B cell (primary cell): Measurements from ENCODE around the gene CACTIN. TPM values are rescaled to one million over a fixed set of nuclear protein-coding genes. Genes with fewer than 3 reads are reported as not detected.

Experiments
- ATAC-seq: fragments of 200-7000 bp; cut with Tn5 transposase; one replicate; pipeline ENCODE4 v1.10.0; 2021; ENCODE audit warnings: low read depth, mild to moderate bottlenecking, moderate number of reproducible peaks, moderate library complexity
- CTCF ChIA-PET: fragments of 350-600 bp; sonication (Branson Sonifier 250); formaldehyde crosslinking; loops from one replicate; lab custom pipeline; 2021; ENCODE audit warnings: antibody characterized with exemption, inconsistent platforms; lab: Charles Lee
- POLR2A ChIA-PET: fragments of 350-600 bp; sonication (Branson Sonifier 250); formaldehyde crosslinking; loops from one replicate; lab custom pipeline; 2021; ENCODE audit warnings: antibody characterized with exemption; lab: Charles Lee
- DNase-seq: peaks from one replicate; pipeline ENCODE4 v3.0.0; 2013
- H2AFZ ChIP-seq: 2 replicates; pipeline ENCODE4 v1.6.1; 2012; ENCODE audit warnings: mild to moderate bottlenecking, low read depth, low read length; ENCODE audit not compliant: insufficient read depth, poor library complexity, severe bottlenecking
- H3K27ac ChIP-seq, 2 donors: 1 replicate in 1 of 2; 2 replicates in 1 of 2; pipeline ENCODE4 v1.5.1; 2012 to 2013; ENCODE audit warnings: low read length in 2 of 2, mild to moderate bottlenecking in 2 of 2, moderate library complexity in 1 of 2
- H3K27me3 ChIP-seq, 4 experiments: fragments of 200-600 bp in 1 of 4; sonication (generic) in 1 of 4; replicated peaks in 1 of 4; 1 replicate in 2 of 4; 2 replicates in 2 of 4; pipeline versions ENCODE4 v1.6.1 to v1.7.0; 2013 to 2016; ENCODE audit warnings: low read length in 3 of 4, mild to moderate bottlenecking in 2 of 4, mixed read lengths in 1 of 4, moderate library complexity in 1 of 4; ENCODE audit not compliant: insufficient read depth in 4 of 4, control insufficient read depth in 3 of 4; ENCODE audit errors: control extremely low read depth in 1 of 4
- H3K36me3 ChIP-seq, 2 experiments: replicated peaks in 1 of 2; 1 replicate in 1 of 2; 2 replicates in 1 of 2; pipeline versions ENCODE4 v1.6.1 to v1.7.1; 2013; ENCODE audit warnings: low read length in 1 of 2; ENCODE audit not compliant: insufficient read depth in 2 of 2, control insufficient read depth in 1 of 2; ENCODE audit errors: control extremely low read depth in 1 of 2, extremely low read depth in 1 of 2
- H3K4me1 ChIP-seq, 2 donors: fragments of 200-600 bp in 1 of 2; sonication (generic) in 1 of 2; 1 replicate in 1 of 2; 2 replicates in 1 of 2; pipeline versions ENCODE4 v1.5.1 to v1.6.1; 2013 to 2017; ENCODE audit warnings: low read length in 2 of 2; ENCODE audit not compliant: control insufficient read depth in 2 of 2, insufficient read depth in 2 of 2
- H3K4me2 ChIP-seq: replicated peaks from 2 replicates; pipeline ENCODE3; 2012; ENCODE audit warnings: mild to moderate bottlenecking, low read depth, low read length; ENCODE audit not compliant: poor library complexity, severe bottlenecking
- H3K4me3 ChIP-seq, 5 experiments: fragments of 200-600 bp in 1 of 5; sonication (generic) in 1 of 5; 1 replicate in 3 of 5; 2 replicates in 2 of 5; pipeline versions ENCODE4 v1.5.1 to v1.7.0; 2011 to 2016; ENCODE audit warnings: low read length in 4 of 5, mild to moderate bottlenecking in 4 of 5, low read depth in 2 of 5, control low read depth in 1 of 5, moderate library complexity in 1 of 5; ENCODE audit not compliant: insufficient read depth in 1 of 5; ENCODE audit errors: control extremely low read depth in 1 of 5, extremely low read depth in 1 of 5
- H3K79me2 ChIP-seq: fragments of 200-600 bp; sonication (generic); one replicate; pipeline ENCODE4 v1.6.0; 2016; ENCODE audit warnings: low read length; ENCODE audit not compliant: control insufficient read depth, insufficient read depth
- H3K9ac ChIP-seq: fragments of 200-600 bp; sonication (generic); 2 replicates; pipeline ENCODE4 v1.6.1; 2017; ENCODE audit warnings: mild to moderate bottlenecking, low read length, moderate library complexity
- H3K9me3 ChIP-seq, 3 donors: one replicate each; pipeline versions ENCODE4 v1.6.1 to v1.7.1; 2013; ENCODE audit warnings: low read length in 2 of 3; ENCODE audit not compliant: control insufficient read depth in 2 of 3, insufficient read depth in 1 of 3; ENCODE audit errors: control extremely low read depth in 1 of 3
- H4K20me1 ChIP-seq: 2 replicates; pipeline ENCODE4 v1.6.0; 2012; ENCODE audit warnings: mild to moderate bottlenecking, low read length; ENCODE audit not compliant: insufficient read depth, control insufficient read depth, poor library complexity, severe bottlenecking
- H3K27ac Mint-ChIP-seq: one replicate; pipeline ENCODE4 v1.8.0; 2021; ENCODE audit warnings: mixed read lengths
- H3K27me3 Mint-ChIP-seq: one replicate; pipeline ENCODE4 v1.8.0; 2021; ENCODE audit warnings: mixed read lengths
- H3K4me1 Mint-ChIP-seq: one replicate; pipeline ENCODE4 v1.8.0; 2021; ENCODE audit warnings: mixed read lengths
- H3K4me3 Mint-ChIP-seq: one replicate; pipeline ENCODE4 v1.8.0; 2021; ENCODE audit warnings: mixed read lengths
- H3K9me3 Mint-ChIP-seq: one replicate; pipeline ENCODE4 v1.8.0; 2022; ENCODE audit warnings: mixed read lengths; ENCODE audit not compliant: insufficient read depth
- EZH2 ChIP-seq: IDR thresholded peaks from 2 replicates; pipeline ENCODE4 v1.6.1; 2012; ENCODE audit warnings: borderline replicate concordance, low read depth, mild to moderate bottlenecking, moderate library complexity, low read length; ENCODE audit not compliant: insufficient read depth, poor library complexity, severe bottlenecking
- WGBS: methylation state at CpG from one replicate; pipeline ENCODE4 v1.1.5; 2013; ENCODE audit warnings: missing lambda C conversion rate; ENCODE audit not compliant: insufficient coverage; 5-methylcytosine and 5-hydroxymethylcytosine counted together
- intact Hi-C: fragments of 100-400 bp; cut with micrococcal nuclease; formaldehyde crosslinking; loops from one replicate; pipeline ENCODE4 v1.10.0; 2022
- polyA plus RNA-seq: library from polyadenylated mRNA; depleted of rRNA; stranded (reverse); fragments of >200 nt; gene quantifications from 2 replicates; pipeline ENCODE4 v1.2.3, GENCODE V29; 2012
- total RNA-seq, 2 donors: library from RNA; stranded (reverse); fragments of 120-200 nt in 1 of 2; gene quantifications; 1 replicate in 1 of 2; 2 replicates in 1 of 2; pipeline versions ENCODE4 v1.2.3 to v1.2.4, GENCODE V29; 2013 to 2022
- TF ChIP-seq, protein P1 (sequence below): fragments of 200-600 bp; IDR thresholded peaks from one replicate; pipeline ENCODE4 v1.8.0; 2022; ENCODE audit warnings: antibody characterized with exemption, mild to moderate bottlenecking

The CACTIN gene
- total and polyA plus RNA-seq, 2 donors (not counting 1 experiment from before 2014, with no cell fraction given): 40.6 to 41.8 TPM

DNA sequence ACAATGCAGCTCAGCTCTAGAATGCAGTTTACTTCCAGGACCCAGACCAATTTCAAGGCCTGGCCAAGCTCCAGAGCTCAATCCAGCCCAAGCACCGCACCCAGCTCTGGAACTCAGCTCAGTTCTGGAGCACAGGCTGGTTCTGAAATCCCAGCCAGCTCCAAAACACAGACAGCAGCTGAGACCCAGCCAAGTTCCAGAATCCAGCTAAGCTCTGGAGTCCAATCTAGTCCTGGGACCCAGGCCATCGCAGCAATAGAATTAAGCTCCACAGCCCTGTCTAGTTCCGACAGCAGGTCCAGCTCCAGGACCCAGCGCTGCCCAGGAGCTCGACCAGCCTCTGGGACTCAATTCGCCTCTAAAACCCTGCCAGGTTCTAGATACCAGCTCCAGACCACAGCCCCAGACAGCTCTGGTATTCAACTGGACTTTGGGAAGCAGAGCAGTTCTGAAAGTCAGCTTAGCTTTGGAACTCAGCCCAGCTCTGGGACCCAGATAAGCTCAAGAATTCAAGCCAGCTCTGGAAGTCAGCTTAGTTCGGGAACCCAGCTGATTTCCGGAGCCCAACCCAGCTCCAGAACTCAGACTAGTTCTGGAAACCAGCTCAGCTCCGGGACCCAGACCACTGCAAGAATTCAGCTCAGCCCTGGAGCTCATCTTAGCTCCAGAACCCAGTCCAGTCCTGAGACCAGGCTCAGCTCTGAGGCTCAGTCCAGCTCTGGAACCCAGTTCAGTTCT is 34.5 kb downstream of the CACTIN start:
- Mint-ChIP-seq H3K9me3 (no peaks in the 10 kb centered on the region), H3K27ac (no peak overlapping the region), H3K4me3 (no peak overlapping the region), H3K4me1 (no peaks in the 10 kb centered on the region), H3K27me3 (no peaks in the 10 kb centered on the region)
- ChIA-PET CTCF (interaction anchor here (0.6 to 2.6 kb wide), 8 partner anchors 10 to 640 kb away, joined by 3 to 9 read pairs (median 4); no protein-coding TSS in a partner anchor), POLR2A (no interaction called here)
- TF ChIP-seq, protein P1, sequence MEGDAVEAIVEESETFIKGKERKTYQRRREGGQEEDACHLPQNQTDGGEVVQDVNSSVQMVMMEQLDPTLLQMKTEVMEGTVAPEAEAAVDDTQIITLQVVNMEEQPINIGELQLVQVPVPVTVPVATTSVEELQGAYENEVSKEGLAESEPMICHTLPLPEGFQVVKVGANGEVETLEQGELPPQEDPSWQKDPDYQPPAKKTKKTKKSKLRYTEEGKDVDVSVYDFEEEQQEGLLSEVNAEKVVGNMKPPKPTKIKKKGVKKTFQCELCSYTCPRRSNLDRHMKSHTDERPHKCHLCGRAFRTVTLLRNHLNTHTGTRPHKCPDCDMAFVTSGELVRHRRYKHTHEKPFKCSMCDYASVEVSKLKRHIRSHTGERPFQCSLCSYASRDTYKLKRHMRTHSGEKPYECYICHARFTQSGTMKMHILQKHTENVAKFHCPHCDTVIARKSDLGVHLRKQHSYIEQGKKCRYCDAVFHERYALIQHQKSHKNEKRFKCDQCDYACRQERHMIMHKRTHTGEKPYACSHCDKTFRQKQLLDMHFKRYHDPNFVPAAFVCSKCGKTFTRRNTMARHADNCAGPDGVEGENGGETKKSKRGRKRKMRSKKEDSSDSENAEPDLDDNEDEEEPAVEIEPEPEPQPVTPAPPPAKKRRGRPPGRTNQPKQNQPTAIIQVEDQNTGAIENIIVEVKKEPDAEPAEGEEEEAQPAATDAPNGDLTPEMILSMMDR: no peak
- no peak for TF ChIP-seq EZH2
- Histone ChIP-seq H3K79me2 (no peaks in the 10 kb centered on the region), H3K9ac (no peak overlapping the region), H3K9me3 (peaks cover 0 to 17% (median 0%) of the 10 kb centered on the region in 3 donors), H3K4me2 (no peak overlapping the region), H3K36me3 (no peaks in the 10 kb centered on the region), H3K4me1 (no peaks in the 10 kb centered on the region), H3K27ac (no peak overlapping the region), H3K4me3 (no peak overlapping the region), H4K20me1 (no peaks in the 10 kb centered on the region), H2AFZ (no peak overlapping the region), H3K27me3 (no peaks in the 10 kb centered on the region)
- no peak for DNase-seq
- intact Hi-C loops: no loop called here
- ATAC-seq: no peak
- WGBS: 96% methylated on average over 9 of the region's 9 CpGs

DNA sequence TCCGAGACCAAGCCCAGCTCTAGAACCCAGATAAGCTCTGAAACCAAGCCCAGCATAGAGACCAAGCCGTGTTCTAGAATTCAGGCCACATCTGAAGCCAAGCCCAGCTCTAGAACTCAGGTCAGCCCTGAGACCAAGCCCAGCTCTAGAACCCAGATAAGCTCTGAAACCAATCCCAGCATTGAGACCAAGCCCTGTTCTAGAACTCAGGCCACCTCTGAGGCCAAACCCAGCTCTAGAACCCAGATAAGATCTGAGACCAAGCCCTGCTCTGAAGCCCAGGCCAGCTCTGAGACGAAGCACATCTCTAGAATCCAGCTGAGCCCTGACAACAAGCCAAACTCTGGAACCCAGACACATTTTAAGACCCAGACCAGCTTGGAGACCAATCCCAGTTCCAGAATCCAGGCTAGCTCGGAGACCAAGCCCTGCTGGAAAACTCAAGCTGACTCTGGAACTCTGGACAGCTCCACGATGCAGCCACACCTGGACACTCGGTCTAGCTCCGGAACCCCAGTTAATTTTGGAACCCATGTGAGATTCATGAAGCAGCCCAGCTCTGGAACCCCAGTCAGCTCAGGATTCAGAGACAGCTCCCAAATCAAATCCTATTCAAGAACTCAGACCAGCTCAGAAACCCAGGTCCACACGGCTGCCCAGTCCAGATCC is 35.5 kb downstream of the CACTIN start:
- no peak overlapping the region for H2AFZ ChIP-seq
- H3K9me3 ChIP-seq: peaks cover 0 to 19% (median 0%) of the 10 kb centered on the region in 3 donors
- H3K36me3 ChIP-seq: no peaks in the 10 kb centered on the region
- H3K4me3 Mint-ChIP-seq: no peak overlapping the region
- no peaks in the 10 kb centered on the region for H3K4me1 Mint-ChIP-seq
- ChIA-PET CTCF (interaction anchor here (0.6 to 2.6 kb wide), 8 partner anchors 9 to 641 kb away, joined by 3 to 9 read pairs (median 4); no protein-coding TSS in a partner anchor), POLR2A (interaction anchor here (0.5 kb wide), 2 partner anchors 10 to 39 kb away, joined by 3 read pairs; no protein-coding TSS in a partner anchor)
- H3K9ac ChIP-seq: no peak overlapping the region
- peaks cover 0 to 3% (median under 1%) of the 10 kb centered on the region in 4 experiments for H3K27me3 ChIP-seq
- H3K9me3 Mint-ChIP-seq: no peaks in the 10 kb centered on the region
- no peak overlapping the region for H3K27ac Mint-ChIP-seq
- no peak overlapping the region for H3K27ac ChIP-seq
- peaks cover 0 to 3% of the 10 kb centered on the region in 2 donors for H3K4me1 ChIP-seq
- H4K20me1 ChIP-seq: no peaks in the 10 kb centered on the region
- no peak overlapping the region for H3K4me3 ChIP-seq
- no peak for DNase-seq
- no peak overlapping the region for H3K4me2 ChIP-seq
- WGBS: 93% methylated on average over 8 of the region's 8 CpGs
- intact Hi-C loops: no loop called here
- ATAC-seq: no peak
- TF ChIP-seq, protein P1: no peak
- TF ChIP-seq EZH2: no peak
- no peaks in the 10 kb centered on the region for H3K27me3 Mint-ChIP-seq
- no peaks in the 10 kb centered on the region for H3K79me2 ChIP-seq
